Epithelial cell of proximal tubule (primary cell): ENCODE data around the gene TFEB. TPM values are rescaled to one million over a fixed set of nuclear protein-coding genes. Genes with fewer than 3 reads are reported as not detected.

ENCODE experiments used
- DNase-seq: peaks from one replicate; pipeline ENCODE4 v3.0.0-alpha.2; 2011; ENCODE audit warnings: low read depth
- H3K4me3 ChIP-seq: 2 replicates; pipeline ENCODE4 v1.5.1; 2011; ENCODE audit warnings: low read depth, mild to moderate bottlenecking, low read length
- total RNA-seq: library from RNA; depleted of rRNA; stranded (reverse); fragments of >200 nt; gene quantifications from 2 replicates; pipeline ENCODE4 v1.2.3, GENCODE V29; 2015
- TF ChIP-seq, protein P1 (sequence below): conservative IDR thresholded peaks from 2 replicates; pipeline ENCODE4 v1.5.1; 2012; ENCODE audit warnings: low read depth, mild to moderate bottlenecking, low read length

The TFEB gene
- total RNA-seq, 1 donor from 2014 or later: 3.3 TPM

DNA sequence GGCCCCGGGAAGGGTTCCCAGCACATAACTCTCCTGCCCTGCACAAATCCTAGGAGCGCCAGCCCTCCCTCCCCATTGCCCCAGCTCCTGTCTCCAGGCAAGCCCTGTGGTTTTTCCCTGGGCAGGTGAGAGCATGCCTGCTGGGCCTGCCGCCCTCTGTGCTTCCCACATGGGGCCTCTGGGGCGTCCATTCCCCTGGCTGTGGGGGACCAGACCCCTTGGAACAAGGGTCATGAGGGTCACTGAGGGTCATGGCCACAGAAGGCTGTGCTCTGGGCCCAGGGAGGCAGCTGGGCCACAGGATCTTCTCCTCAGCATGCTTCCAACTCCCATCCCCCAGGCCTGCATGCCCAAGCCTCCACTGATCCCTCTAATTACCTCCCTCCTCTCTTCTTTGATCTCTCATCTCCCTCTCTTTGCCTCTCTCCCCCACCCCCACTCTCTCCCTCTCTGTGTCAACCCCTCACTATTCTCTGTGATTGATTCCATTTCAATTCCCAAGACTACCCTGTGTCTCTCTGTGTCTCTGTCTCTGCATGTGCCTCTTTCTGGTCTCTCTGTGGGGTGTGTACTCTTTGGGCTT, 91.0 kb downstream of the TFEB start:
- TF ChIP-seq, protein P1, sequence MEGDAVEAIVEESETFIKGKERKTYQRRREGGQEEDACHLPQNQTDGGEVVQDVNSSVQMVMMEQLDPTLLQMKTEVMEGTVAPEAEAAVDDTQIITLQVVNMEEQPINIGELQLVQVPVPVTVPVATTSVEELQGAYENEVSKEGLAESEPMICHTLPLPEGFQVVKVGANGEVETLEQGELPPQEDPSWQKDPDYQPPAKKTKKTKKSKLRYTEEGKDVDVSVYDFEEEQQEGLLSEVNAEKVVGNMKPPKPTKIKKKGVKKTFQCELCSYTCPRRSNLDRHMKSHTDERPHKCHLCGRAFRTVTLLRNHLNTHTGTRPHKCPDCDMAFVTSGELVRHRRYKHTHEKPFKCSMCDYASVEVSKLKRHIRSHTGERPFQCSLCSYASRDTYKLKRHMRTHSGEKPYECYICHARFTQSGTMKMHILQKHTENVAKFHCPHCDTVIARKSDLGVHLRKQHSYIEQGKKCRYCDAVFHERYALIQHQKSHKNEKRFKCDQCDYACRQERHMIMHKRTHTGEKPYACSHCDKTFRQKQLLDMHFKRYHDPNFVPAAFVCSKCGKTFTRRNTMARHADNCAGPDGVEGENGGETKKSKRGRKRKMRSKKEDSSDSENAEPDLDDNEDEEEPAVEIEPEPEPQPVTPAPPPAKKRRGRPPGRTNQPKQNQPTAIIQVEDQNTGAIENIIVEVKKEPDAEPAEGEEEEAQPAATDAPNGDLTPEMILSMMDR: no peak
- no peak overlapping the region for H3K4me3 ChIP-seq
- DNase-seq: no peak

DNA sequence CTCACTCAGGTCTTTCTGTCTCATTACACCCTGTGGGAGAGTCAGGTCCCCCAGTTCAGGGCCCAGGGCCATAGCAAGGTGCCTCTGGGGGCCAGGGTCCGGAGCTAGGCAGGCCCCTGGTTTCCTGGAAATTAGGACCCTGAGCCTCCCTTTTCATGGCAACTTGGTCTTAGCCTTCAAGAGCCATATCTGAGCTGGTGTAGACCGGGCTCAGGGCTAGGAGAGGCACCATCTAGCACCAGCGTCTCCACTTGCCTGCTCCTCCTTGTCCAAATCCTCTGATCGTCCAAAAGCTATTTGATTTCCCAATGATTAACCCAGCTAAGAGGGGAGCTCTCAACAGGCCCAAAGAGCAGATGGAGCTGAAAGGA, 91.5 kb downstream of the TFEB start:
- H3K4me3 ChIP-seq: no peak overlapping the region
- TF ChIP-seq, protein P1: no peak
- no peak for DNase-seq

DNA sequence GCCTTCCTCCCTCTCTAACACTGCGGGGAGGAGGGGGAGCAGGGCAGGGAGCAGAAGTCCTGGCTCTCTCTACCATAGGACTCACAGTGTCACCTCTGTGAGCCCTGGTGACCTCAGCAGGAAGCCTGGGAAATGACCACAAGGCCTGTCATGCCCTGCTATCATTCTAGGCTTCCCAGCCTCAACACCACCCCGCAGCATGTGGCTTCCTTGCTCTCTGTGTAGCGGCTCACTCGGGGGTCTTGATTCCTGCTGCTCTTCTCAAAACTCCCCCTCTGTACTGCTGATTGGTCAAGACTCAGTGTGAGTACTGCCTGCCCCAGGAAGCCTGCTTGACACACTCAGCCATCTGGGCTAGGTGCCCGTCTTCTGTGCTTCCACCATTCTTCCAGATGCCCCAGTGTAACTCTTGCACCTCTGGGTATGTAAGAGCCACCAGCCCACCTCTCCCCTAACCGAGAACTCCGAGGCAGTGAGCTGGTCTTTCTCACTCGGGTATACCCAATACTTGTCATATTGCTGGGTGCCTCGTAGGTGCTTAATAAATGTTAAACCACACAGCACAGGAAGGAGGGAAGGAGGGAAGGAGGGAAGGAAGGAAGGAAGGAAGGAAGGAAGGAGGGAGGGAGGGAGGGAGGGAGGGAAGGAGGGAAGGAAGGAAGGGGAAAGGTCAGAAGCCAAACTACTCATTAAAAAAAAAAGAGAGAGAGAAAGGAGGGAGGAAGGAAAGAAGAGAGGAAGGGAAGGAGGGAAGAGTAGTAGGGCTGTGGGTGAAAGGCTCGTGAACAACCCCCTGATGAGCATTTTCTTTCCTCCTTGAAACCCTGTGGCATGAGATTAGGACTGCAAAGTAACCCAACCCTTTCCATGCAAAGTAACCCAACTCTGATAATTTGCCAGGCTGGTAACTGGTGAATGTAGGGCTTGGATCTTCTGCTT, 92.2 kb downstream of the TFEB start:
- no peak for DNase-seq
- H3K4me3 ChIP-seq: no peak overlapping the region
- TF ChIP-seq, protein P1: no peak

DNA sequence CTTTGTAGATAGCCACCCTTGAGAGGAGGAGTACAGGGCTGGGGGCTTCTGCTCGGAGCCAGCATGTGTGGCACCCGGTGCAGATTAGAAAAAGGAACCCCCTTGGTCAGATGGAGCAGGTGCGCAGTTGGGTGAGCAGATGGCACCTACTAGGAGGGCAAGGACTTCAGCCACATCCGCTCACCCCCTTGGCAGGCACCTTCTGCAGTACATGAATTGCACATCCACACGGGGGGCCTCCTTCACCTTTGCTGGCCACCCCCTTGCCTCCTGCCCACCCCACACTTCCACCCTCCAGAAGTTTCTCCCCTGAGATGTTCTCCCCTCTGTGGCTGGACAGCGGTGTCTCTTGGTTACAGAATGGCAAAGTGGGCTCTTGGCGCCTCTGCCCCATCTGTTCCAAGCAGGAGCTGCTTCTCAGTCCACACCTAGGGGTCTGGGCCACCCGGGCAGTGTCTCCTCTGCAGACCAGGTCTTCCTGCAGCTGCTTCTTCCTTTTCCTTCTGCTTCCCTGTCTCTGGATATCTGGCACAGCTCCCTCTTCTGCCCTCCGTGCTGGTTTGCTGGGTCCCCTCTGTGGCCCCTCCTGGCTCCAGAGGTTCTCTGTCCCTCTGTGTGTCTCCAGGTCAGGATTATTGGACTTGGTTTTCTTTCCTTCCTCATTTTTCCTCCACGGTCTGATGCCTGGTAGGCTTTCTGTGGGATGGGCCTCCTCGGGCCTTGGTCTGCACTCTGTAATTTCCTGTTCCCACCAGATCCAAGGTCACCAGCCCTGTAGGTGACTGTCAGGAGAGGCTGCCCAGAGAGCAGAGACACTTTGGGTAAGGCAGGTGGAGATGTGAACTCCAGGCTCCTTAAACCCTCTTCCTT, 93.1 kb downstream of the TFEB start:
- TF ChIP-seq, protein P1: no peak
- no peak for DNase-seq
- no peak overlapping the region for H3K4me3 ChIP-seq

DNA sequence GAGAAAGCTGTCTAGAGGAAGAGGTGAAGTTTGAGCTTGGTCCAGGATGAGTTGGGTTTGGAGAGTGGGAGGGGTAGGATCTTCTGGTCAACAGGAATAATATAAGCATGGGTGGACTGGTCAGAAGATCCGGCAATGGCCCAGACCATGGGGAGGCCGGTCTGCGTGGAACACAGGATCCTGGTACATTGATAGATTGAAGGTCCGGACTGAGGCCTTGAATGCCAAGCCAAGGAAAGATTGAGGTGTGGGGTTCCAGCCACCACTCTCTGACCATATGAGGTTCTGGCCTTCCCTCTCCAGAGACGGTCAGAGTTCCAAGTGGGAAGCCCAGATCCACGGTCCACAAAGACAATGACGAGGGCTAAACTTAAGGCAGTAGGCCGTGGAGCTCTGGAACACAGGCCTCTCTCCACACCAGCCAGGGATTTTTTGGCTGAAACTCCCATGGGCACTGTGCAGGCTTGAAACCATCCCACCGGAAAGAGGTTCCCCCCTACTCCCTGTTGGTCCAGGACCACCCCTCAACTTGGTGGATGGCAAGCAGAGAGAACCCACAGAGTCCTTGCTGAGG, 94.0 kb downstream of the TFEB start:
- no peak for DNase-seq
- no peak overlapping the region for H3K4me3 ChIP-seq
- TF ChIP-seq, protein P1: no peak

DNA sequence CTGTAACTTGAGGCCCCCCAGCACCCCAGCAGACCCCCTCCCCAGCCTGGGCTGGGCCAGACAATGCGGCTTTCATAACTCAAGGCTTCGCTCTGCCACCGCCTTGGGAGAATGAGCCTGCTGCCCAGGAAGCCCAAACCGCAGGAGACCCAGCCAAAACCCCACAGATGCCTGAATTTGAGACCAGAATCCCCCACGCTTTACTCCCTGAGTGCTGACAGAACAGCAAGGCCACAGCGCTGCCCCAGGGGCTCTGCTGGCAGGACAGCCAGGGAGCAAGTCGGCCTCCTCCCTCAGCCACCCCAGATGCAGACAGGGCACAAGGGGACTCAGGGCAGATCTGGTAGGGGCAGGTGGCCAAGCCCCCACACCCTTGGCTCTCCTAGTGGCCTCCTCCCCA, 95.0 kb downstream of the TFEB start:
- TF ChIP-seq, protein P1: no peak
- no peak for DNase-seq
- H3K4me3 ChIP-seq: no peak overlapping the region
